Activated CD8-positive, alpha-beta memory T cell treated with anti-CD3 and anti-CD28 coated beads, Interleukin-2, amount 50 U/mL, for 4 hours (primary cell): ENCODE data around the gene ADAM33.

Experiments used
- DNase-seq: peaks from one replicate; pipeline ENCODE4 v3.0.0-alpha.2; 2020

ADAM33 gene, protein sequence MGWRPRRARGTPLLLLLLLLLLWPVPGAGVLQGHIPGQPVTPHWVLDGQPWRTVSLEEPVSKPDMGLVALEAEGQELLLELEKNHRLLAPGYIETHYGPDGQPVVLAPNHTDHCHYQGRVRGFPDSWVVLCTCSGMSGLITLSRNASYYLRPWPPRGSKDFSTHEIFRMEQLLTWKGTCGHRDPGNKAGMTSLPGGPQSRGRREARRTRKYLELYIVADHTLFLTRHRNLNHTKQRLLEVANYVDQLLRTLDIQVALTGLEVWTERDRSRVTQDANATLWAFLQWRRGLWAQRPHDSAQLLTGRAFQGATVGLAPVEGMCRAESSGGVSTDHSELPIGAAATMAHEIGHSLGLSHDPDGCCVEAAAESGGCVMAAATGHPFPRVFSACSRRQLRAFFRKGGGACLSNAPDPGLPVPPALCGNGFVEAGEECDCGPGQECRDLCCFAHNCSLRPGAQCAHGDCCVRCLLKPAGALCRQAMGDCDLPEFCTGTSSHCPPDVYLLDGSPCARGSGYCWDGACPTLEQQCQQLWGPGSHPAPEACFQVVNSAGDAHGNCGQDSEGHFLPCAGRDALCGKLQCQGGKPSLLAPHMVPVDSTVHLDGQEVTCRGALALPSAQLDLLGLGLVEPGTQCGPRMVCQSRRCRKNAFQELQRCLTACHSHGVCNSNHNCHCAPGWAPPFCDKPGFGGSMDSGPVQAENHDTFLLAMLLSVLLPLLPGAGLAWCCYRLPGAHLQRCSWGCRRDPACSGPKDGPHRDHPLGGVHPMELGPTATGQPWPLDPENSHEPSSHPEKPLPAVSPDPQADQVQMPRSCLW

DNA sequence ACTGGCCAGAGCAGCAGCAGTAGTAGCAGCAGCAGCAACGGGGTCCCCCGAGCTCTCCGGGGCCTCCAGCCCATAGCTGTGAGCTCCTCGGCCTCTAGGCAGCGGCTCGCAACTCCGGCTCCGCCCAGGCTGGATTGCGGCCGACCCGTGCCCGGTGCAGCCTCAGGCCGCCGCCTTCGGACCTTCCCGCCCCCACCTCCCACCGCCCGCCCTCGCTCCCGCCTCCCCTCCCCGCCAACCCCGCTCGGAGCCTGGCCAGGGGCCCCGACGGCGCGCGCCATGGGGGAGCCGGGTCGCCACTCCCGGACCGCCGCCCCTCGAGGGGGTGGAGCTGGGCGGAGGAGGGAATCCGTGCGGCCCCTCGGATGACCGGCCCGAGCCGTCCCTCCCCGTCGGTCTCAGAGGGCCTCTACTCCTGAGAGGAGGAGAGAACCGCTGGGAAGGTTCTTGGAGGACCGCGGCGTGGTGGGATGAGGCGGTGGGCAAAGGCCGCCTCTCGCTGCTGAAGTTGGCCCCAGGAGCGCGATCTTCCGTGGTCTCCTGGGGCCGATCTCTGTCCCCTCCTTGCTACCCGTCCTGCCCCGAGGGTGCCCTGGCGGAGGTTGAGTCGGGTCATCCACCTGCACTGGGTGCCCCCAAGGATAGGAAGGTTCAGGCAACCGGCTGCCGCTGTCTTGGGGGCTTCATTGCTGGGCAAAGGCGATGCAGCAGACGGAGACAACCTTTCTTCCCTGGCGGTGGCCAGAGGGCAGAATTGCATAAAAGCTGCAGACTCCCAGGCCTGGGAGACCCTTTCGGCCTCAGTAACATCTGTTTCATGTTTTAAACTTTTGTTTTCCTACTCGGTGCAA lies at the start of gene ADAM33:
TSS of gene ADAM33 (minus strand) at position 80 of the 851 bp plus-strand sequence. CDS start at position 74, 6 bp downstream.
- no peak for DNase-seq

DNA sequence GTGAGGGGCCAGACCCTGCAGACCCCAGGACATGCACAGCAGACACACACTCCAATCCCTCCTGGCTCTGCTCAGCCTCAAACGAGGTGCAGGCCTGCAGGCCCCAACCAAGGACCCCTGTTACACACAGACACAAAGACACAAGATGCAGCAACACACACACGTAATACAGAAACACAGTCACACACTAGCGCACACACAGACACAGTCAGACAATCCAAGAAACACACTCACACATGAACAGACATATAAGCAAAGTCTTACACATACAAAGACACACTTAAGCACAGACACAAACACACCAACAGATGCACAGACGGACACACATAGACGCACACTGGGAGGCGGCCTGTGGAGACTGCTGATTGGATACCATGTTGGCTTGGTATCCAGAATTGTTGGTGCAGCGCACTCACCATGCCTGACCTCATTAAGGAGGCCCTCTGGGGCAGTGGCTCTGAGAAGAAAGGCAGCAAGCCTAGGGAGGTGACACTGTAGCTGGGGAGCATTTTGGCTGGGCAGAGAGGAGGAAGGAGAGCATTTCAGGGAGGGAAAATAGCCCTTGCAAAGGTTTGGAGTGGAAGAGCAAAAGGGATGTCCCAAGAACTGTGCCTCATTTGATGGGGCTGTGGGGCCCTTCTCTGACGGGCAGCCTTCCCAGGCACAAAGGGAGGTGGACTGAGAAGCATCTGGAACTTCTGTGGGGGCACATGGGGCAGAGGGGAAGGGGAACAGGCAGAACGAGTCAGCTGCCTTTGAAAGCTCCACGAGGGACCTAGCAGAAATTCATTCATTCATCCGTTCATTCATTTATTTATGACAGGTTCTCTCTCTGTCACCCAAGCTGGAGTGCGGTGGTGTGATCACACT lies 49.2 kb upstream of the ADAM33 start:
- DNase-seq: no peak

DNA sequence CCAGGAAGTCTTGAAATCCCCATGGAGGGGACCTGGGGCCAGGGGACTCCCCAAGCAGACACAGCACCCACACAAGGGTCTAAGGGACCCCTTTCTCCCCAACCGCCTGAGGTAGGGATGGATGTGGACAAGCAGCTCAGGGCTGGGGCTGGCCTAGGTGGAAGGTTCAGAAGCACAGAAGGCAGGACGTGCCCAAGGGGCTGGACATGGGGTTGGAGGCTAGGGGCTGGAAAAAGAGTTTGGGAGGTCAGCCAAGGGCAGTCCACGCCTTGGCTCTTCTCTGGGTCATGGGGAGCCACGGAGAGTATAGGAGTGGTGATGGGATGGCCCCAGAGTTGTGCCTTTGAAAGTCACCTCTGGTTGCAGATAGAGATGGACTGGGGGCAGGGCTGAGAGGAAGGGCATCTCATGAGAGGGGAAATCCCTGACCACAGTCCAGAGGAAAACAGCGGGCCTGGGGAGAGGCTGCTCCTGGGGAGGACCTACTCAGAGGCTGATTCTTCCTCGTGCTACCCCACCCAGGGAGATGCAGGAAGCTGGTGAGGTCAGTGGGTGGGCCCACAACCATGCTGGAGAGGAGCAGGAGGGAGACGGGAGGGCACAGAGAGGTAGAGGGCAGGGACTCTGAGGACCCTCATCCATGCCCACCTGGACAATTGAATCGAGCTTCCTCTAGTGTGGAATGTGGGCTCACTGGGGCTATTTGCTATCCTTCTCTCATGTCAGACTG lies 48.2 kb upstream of the ADAM33 start:
- DNase-seq: no peak

DNA sequence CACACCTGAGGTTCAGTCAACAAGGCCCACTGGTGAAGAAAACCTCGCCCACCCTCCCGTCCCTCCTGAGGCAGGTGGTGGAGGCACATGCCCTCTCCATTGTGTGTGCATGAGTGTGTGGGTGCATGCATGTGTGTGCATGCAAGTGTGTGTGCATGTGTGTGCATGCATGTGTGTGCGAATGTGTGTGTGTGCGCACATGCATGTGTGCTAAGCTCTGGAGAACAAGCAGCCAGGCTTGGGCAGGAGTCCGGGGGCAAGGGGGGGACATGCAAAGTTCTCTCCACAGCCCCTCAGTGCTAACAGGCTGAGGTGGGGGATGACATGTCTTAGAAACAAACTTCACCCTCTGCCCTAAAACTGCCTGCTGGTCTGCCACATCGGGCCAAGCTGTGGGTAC lies 47.6 kb upstream of the ADAM33 start:
- no peak for DNase-seq

DNA sequence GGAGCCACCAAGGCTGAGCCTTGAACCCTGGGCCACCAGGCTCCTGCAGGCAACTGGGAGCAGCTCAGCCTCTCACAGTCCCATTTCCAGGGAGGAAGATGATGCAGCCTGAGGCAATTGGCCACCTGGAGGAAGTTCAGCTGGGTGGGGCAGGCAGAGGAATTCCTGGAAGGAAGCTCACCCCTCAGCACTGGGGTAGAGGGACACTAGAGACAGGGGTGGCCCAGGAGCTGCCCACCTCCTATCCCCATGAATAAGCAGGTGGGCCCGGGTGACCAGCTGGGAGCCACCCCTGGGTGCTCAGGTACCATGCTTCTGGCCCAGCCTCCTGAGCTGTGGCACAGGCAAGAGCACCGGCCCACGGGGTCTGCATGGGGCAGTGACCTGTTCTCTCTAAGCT lies 47.1 kb upstream of the ADAM33 start:
- DNase-seq: no peak

DNA sequence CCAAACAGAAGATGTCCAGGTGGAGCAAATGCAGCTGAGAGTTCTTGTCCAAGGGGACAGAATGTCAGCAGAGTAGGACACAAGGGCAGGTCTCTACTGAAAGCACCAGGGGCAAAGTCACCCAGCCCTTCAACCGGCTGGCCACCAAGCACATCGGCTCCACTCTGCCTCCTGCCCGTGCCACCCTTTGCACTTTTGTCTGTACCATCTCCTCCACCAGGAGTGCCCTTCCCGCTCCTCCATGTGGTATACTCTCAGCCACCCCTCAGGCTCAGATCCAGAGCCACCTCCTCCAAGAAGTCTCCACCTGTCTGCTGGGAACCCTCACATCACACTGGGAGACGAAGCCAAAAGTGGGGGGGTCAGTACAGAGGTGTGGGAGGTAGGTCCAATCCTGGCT lies 46.5 kb upstream of the ADAM33 start:
- DNase-seq: no peak

DNA sequence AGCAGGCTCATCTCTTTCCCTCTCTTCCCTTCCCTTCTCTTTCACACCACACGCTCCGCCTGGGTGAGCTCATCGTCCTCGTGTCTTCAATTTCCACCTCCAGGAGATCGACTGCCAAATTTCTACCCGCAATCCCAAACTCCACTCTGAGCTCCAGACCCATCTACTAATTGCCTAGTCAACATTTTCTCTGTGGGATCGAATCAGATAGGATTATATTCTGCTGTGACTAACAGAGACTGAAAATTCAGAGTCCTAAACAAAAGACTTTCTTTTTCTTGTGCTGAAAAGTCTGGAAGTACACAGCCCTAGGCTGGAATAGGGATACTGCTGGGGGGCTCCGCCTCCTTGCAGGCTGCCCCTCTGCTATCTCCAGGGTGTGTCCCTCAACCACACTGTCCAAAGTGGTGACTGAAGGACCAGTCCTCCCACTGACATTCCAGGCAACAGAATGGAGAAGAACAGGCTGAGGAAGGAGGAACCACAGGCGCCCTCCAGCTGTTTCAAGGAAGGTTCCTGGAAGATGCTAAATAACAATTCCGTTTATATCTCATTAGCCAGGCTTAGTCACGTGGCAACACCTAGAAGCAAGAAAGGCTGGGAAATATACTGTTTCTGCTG lies 45.7 kb upstream of the ADAM33 start:
- no peak for DNase-seq

- DNase-seq: no peak
Measured at GRCh38 chr20:3724356-3724755, 42.5 kb upstream of the ADAM33 start.

GRCh38 chr20:3723284-3723683 lies 41.5 kb upstream of the ADAM33 start:
- DNase-seq: no peak

DNA sequence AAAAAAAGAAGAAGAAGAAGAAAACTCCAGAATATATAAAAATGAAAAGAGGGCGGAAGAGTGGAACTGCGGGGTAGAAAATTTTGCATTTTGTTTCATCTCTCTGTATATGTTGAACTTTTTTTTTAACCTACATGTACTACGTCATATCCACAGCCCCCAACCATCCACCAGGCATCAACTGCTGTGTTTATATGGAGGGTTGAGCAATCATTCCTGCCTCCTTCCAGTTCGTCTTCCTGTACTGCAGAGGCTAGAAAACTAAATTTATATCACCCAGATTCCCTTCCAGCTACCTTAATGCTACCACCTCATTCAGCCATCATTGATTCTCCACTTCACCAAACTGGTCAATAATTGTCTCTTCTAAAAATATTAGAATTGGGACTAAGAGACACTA lies 40.1 kb upstream of the ADAM33 start:
- no peak for DNase-seq

GRCh38 chr20:3720626-3721025 lies 38.8 kb upstream of the ADAM33 start:
- DNase-seq: no peak

DNA sequence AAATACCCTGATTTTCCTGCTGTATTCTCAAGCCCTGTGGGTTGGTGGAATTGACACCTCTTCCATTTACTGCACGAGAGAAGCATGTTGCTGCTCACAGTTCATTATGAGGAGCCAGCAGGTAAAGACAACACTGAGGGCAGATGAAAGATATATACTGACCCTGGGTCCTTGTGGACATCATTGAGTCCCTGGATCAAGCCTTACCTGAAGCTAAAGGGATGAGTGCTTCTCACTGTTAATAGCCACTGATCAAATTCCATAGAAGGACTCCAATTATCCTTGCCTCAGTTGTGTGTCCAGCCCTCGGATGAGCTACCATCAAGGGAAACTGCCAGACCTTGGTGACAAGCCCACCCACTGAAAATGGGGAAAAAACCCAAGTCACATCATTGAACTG lies 38.3 kb upstream of the ADAM33 start:
- no peak for DNase-seq

DNA sequence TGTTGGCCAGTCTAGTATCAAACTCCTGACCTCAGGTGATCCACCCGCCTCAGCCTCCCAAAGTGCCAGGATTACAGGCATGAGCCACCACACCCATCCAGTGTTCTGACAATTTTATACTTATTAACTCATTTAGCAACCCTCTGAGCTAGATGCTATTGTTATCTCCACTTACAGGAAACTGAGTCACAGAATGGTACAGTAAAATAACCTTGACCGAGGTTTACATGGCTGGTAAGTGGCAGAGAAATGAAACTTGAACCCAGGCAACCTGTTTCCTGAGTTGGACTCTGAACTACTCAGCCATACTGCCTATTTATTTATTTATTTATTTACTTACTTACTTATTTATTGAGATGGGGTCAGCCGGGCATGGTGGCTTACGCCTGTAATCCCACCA lies 37.2 kb upstream of the ADAM33 start:
- no peak for DNase-seq

DNA sequence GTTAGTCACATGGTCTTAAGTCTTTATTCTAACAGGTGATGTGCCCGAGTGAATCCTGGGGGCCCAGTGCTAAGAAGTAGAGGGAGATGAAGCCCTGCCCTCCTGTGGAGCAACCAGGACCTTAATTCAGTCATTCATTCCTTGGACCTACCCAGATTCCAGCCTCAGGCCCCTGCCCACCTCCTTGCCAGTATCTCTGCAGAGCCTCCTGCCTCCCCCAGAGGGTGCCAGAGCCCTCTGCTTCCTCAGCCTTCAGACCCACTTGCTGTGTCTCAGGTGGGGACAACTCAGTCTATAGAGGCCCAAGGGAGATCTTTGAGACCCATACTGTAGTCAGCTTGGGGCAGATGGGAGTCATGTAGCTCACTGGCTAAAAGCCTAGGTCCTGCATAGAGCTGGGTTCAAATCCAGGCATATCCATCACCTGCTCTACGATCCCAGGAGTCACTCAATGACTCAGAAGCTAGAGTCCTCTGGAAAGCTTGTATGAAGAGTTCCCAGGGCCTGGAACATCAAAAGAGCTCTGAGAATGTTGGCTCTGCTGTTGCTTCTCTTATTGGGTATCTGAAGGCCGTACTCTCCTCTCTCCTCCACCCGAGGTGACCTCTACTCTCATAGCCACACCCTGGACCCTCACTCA lies 34.5 kb upstream of the ADAM33 start:
- DNase-seq: no peak

GRCh38 chr20:3714092-3714491 lies 32.3 kb upstream of the ADAM33 start:
- no peak for DNase-seq

- DNase-seq: no peak
Measured at GRCh38 chr20:3712279-3712873, 30.6 kb upstream of the ADAM33 start, which contains the start of gene SIGLEC1. SIGLEC1 (minus strand) TSS chr20:3712600; CDS start chr20:3707128, 5,472 bp downstream.

DNA sequence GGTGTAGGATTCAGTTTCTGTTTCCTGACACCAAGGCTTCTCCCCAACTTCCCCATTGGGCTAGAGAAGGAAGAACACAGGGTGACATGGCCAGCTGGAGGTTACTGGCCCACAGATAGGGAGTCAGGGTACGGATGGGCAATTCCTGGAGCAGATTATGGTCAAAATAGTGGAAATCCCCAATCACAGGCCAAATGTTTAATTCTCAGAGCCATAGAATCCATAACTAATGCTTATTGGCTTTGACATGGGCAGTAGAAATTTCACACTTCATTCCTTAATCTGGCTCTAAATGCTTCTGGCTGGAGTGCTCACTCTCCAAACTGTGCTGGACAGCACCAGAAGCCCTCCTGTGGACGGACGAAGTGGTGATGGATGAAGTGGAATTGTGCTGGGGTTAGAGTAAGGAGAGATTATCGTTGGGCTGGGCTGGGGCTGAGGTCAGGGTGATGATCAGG lies 29.7 kb upstream of the ADAM33 start:
- DNase-seq: no peak

DNA sequence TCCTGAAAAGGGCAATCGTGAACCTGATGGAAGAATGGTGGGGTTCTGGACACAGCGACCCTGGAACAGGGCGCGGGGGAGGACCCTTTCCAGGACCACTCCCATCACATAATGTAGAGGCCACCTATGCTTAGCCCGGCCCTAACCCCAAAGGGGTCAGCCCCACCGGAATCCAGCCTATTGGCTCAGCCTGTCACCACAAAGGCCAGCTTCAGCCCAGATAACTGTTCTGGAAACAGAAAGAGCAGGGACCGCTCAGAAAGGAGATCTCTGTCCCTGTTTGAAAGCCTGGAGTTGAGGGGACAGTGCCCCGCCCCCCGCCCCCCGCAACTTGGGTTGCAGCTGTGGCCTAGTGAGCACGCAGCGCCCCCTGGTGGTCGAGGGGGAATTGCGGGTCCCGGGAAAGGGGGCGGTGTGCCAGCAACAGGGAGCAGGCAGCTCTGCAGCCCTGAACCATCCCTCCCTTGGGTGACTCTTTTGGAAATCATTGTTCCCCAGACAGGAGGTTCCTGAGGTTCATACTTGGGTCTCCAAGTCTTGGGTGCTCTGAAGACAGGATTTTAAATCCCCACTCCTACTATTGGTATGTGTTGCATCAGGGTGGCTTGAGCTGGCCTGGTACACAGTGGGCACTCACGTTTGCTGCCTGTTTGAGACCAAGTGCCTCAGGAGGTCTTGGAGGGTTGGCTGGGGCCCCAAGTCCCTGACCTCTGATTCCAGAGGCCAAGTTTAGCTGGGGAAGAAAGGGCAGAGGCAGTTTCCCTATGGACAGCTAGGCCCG lies 29.1 kb upstream of the ADAM33 start:
- DNase-seq: peak; percentile 78

- DNase-seq: no peak
Measured at GRCh38 chr20:3710011-3710466, 28.2 kb upstream of the ADAM33 start.
